ENCODE measurements around the gene ASGR1.
"Not testable (repeated sequence)": the region's sequence is repeated elsewhere in the genome, so short reads cannot be mapped to it uniquely, and the experiment has no call there.

ASGR1 gene

GRCh38 chr17:7158424-7158823, 20.7 kb downstream of the ASGR1 start:
- DNase-seq (ENCODE audit: low read depth): not testable (repeated sequence)

GRCh38 chr17:7156342-7156940, 22.7 kb downstream of the ASGR1 start:
- DNase-seq (ENCODE audit: low read depth): no peak

GRCh38 chr17:7147772-7148171, 31.4 kb downstream of the ASGR1 start:
- DNase-seq (ENCODE audit: low read depth): no peak

GRCh38 chr17:7146115-7146514, 33.1 kb downstream of the ASGR1 start:
- DNase-seq (ENCODE audit: low read depth): no peak

GRCh38 chr17:7144213-7144612, 35.0 kb downstream of the ASGR1 start:
- no peak for DNase-seq (ENCODE audit: low read depth)

- DNase-seq (ENCODE audit: low read depth): no peak
Measured at GRCh38 chr17:7141824-7142223, 37.3 kb downstream of the ASGR1 start.

- DNase-seq (ENCODE audit: low read depth): no peak
Measured at GRCh38 chr17:7139400-7139799, 39.8 kb downstream of the ASGR1 start.

- no peak for DNase-seq (ENCODE audit: low read depth)
Measured at GRCh38 chr17:7138800-7139381, 40.3 kb downstream of the ASGR1 start.

- DNase-seq (ENCODE audit: low read depth): no peak
Measured at GRCh38 chr17:7137171-7137943, 41.8 kb downstream of the ASGR1 start.

- peak; percentile 24 for DNase-seq (ENCODE audit: low read depth)
Measured at GRCh38 chr17:7136266-7136877, 42.8 kb downstream of the ASGR1 start.

GRCh38 chr17:7133916-7134315, 45.3 kb downstream of the ASGR1 start:
- no peak for DNase-seq (ENCODE audit: low read depth)

- no peak for DNase-seq (ENCODE audit: low read depth)
Measured at GRCh38 chr17:7133424-7133823, 45.7 kb downstream of the ASGR1 start.

GRCh38 chr17:7132511-7133094, 46.6 kb downstream of the ASGR1 start:
- no peak for DNase-seq (ENCODE audit: low read depth)

GRCh38 chr17:7131423-7131791, 47.8 kb downstream of the ASGR1 start:
- no peak for DNase-seq (ENCODE audit: low read depth)

GRCh38 chr17:7130621-7131422, 48.3 kb downstream of the ASGR1 start:
- DNase-seq (ENCODE audit: low read depth): no peak

- no peak for DNase-seq (ENCODE audit: low read depth)
Measured at GRCh38 chr17:7129311-7129710, 49.9 kb downstream of the ASGR1 start.

- no peak for DNase-seq (ENCODE audit: low read depth)
Measured at GRCh38 chr17:7128160-7128559, 51.0 kb downstream of the ASGR1 start.

GRCh38 chr17:7127501-7127900, 51.7 kb downstream of the ASGR1 start:
- not testable (repeated sequence) for DNase-seq (ENCODE audit: low read depth)

GRCh38 chr17:7126386-7126785, 52.8 kb downstream of the ASGR1 start:
- not testable (repeated sequence) for DNase-seq (ENCODE audit: low read depth)

GRCh38 chr17:7124923-7125322, 54.2 kb downstream of the ASGR1 start:
- no peak for DNase-seq (ENCODE audit: low read depth)

GRCh38 chr17:7123844-7124243, 55.3 kb downstream of the ASGR1 start:
- no peak for DNase-seq (ENCODE audit: low read depth)
